ENCODE results near the gene ACACA.
"Not testable (repeated sequence)": the region's sequence is repeated elsewhere in the genome, so short reads cannot be mapped to it uniquely, and the experiment has no call there.

Gene ACACA

GRCh38 chr17:37406635-37407461, at the start of gene ACACA, which contains the start of gene TADA2A:
ACACA (minus strand) TSS chr17:37406836; CDS start chr17:37406299, 537 bp downstream.
TADA2A (plus strand) TSS chr17:37406886; CDS start chr17:37411366, 4,480 bp downstream.
- peak; percentile 13 for DNase-seq (ENCODE audit: low read depth, low spot score)

GRCh38 chr17:37450112-37450511, 43.5 kb upstream of the ACACA start:
- no peak for DNase-seq (ENCODE audit: low read depth, low spot score)

- DNase-seq (ENCODE audit: low read depth, low spot score): no peak
These were observed 41.0 kb upstream of the ACACA start for GRCh38 chr17:37447641-37448040.

DNA sequence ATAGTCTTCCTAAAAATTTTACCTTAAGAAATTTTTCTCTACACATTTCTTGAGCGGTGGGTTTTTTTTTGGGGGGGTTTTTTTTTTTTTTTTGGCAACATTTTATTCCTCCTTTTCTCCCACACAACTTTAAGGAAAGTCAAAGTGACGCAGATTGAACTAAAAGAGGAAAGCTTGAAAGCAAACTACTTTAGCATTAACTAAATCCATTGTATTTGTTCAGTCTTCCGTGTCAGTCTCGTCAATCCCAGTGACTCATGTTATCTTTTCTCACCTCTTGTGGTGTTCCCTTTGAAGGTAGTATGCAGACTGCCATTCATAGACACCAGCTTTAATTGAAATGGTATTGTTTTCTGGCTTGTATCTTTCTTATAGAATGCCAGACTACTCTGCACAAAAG, 39.4 kb upstream of the ACACA start:
- no peak for DNase-seq (ENCODE audit: low read depth, low spot score)

- DNase-seq (ENCODE audit: low read depth, low spot score): not testable (repeated sequence)
These were observed 34.9 kb upstream of the ACACA start for GRCh38 chr17:37441369-37442014.

DNA sequence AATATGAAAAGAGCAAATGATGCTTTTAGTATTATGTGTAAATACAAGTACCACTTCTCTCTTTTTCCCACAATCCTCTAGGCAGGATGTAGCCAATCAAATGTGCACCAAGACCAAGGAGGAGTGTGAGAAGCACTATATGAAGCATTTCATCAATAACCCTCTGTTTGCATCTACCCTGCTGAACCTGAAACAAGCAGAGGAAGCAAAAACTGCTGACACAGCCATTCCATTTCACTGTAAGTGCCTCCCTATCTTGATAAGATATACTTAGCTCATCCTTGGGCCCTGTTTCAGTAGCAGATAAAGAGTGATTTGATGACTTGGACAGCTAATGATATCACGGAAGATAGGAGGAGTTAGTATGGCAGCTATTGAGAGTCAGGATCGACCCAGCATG, 33.8 kb upstream of the ACACA start:
- DNase-seq (ENCODE audit: low read depth, low spot score): no peak

GRCh38 chr17:37438141-37438540, 31.5 kb upstream of the ACACA start:
- no peak for DNase-seq (ENCODE audit: low read depth, low spot score)

- no peak for DNase-seq (ENCODE audit: low read depth, low spot score)
These were observed 26.0 kb upstream of the ACACA start for GRCh38 chr17:37432671-37433070.

- no peak for DNase-seq (ENCODE audit: low read depth, low spot score)
These were observed 23.5 kb upstream of the ACACA start for GRCh38 chr17:37430051-37430627.

GRCh38 chr17:37429453-37429852, 22.8 kb upstream of the ACACA start:
- no peak for DNase-seq (ENCODE audit: low read depth, low spot score)

DNA sequence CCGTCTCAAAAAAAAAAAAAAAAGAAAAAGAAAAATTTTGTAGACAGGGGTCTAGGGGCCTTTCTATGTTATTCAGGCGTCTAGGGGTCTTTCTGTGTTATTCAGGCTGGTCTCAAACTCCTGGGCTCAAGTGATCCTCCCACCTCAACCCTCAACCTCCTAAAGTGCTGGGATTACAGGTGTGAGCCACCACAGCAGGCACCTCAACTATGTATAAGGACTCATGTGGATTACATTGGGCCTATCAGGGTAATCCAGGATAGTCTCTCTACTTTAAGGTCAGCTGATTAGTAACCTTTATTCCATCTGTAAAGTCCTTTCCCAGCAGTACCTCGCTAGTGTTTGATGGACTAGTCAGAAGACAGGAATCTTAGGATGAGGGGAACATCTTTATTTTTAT, 22.4 kb upstream of the ACACA start:
- no peak for DNase-seq (ENCODE audit: low read depth, low spot score)

DNA sequence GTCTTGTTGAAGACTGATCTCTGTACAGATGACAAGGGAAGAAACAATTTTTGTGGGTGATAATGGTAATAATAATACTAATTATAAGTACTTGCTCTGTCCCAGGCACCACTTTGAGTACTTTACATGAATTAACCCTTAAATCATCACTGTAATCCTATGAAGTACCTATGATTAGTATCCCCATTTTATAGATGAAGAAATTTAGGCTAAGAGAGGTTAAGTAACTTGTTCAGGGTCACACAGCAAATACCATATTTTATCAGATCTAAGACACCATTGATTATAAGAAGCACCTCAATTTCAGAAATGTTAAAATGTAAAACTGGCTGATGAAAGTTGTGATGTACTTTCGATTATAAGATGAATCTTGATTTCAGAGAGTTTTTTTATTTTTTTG, 18.6 kb upstream of the ACACA start:
- DNase-seq (ENCODE audit: low read depth, low spot score): no peak

- no peak for DNase-seq (ENCODE audit: low read depth, low spot score)
These were observed 16.5 kb upstream of the ACACA start for GRCh38 chr17:37422971-37423625.

GRCh38 chr17:37417852-37418251, 11.2 kb upstream of the ACACA start:
- no peak for DNase-seq (ENCODE audit: low read depth, low spot score)

- no peak for DNase-seq (ENCODE audit: low read depth, low spot score)
These were observed 7.4 kb upstream of the ACACA start for GRCh38 chr17:37413875-37414519.

GRCh38 chr17:37410357-37410756, 3.7 kb upstream of the ACACA start:
- DNase-seq (ENCODE audit: low read depth, low spot score): no peak

GRCh38 chr17:37408145-37408479, 1.5 kb upstream of the ACACA start:
- DNase-seq (ENCODE audit: low read depth, low spot score): not testable (repeated sequence)

DNA sequence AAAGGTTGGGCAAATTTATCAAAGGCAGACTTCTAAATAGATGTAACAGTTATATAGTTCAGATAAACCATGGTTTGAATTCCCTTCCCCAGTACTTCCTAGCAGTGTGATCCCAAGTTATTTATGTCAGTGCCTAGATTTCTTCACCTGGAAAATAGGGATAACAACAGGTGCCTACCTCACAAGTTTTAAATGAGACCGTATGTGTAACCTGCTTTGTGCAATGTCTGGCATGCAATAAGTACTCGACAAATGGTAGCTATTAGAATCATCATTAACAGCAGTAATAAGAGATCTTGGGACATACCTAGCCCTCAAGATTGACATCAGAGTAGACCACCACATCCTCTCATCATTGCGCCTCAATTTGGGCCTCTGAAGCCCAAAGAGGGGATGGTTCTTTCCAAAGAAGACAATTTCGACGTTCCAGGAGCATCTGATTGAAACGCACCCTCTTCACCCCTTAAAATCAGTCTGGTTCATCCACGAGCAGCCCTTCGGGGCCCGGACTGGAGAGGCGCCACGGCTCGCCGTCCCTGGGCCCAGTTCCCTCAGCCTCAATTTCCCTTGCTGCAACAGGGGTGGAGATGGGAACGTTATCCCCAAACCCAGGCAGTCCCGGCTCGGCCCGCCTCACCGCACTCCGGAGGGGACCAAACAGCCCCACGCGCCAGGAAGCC, 541 bp downstream of the ACACA start:
- no peak for DNase-seq (ENCODE audit: low read depth, low spot score)

DNA sequence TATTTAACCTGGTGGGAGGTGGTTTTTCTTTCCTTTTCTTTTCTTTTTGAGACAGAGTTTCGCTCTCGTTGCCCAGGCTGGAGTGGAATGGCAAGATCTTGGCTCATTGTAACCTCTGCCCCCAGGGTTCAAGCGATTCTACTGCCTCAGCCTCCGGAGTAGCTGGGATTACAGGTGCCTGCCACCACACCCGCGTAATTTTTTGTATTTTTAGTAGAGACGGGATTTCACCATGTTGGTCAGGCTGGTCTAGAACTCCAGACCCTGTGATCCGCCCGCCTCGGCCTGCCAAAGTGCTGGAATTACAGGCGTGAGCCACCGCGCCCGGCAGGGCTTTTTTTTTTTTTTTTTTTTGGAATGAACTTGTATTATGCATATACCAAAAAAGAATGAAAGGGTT, 1.1 kb downstream of the ACACA start:
- DNase-seq (ENCODE audit: low read depth, low spot score): not testable (repeated sequence)

DNA sequence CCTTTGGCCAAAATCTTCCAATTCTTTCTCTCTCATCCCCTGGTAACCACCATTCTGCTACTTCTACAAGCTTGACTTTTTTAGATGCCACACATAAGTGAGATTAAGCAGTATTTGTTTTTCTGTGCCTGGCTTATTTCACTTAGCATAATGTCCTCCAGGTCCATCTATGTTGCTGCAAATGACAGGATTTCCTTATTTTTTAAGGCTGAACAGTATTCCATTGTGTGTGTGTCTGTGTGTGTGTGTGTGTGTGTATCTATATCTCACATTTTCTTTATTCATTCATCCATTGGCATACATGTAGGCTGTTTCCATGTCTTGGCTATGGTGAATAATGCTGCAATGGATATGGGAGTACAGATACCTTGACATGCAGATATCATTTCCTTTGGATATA, 6.1 kb downstream of the ACACA start:
- DNase-seq (ENCODE audit: low read depth, low spot score): no peak

- DNase-seq (ENCODE audit: low read depth, low spot score): no peak
These were observed 7.3 kb downstream of the ACACA start for GRCh38 chr17:37399265-37399803.

Data from smooth muscle cell of the brain vasculature (primary cell).